GM23338 (cell line): ENCODE measurements around the gene HHIP. TPM values are rescaled to one million over a fixed set of nuclear protein-coding genes. Genes with fewer than 3 reads are reported as not detected.

Experiments
- ATAC-seq: fragments of 200-7000 bp; cut with Tn5 transposase; 3 replicates; pipeline ENCODE4 v1.9.1; 2020
- DNase-seq: peaks from one replicate; pipeline ENCODE4 v3.0.0-alpha.2; 2015; ENCODE audit warnings: low spot score
- H2AFZ ChIP-seq: fragments of 200-600 bp; sonication (generic); 2 replicates; pipeline ENCODE4 v1.8.0; 2016; ENCODE audit warnings: antibody characterized with exemption, mild to moderate bottlenecking, moderate library complexity
- H3F3A ChIP-seq: fragments of 200-600 bp; sonication (generic); replicated peaks from 2 replicates; pipeline ENCODE4 v1.8.0; 2017; ENCODE audit warnings: antibody characterized with exemption, mixed run types, low read depth
- H3K27ac ChIP-seq: fragments of 200-600 bp; sonication (generic); 2 replicates; pipeline ENCODE4 v1.6.1; 2016; ENCODE audit warnings: low read depth
- H3K27me3 ChIP-seq: fragments of 200-600 bp; sonication (generic); 2 replicates; pipeline ENCODE4 v1.8.0; 2016; ENCODE audit warnings: mild to moderate bottlenecking, mixed run types, moderate library complexity; ENCODE audit not compliant: insufficient read depth
- H3K36me3 ChIP-seq: fragments of 200-600 bp; sonication (generic); 2 replicates; pipeline ENCODE4 v1.8.0; 2016; ENCODE audit warnings: mild to moderate bottlenecking; ENCODE audit not compliant: insufficient read depth
- H3K4me1 ChIP-seq: fragments of 200-600 bp; sonication (generic); 2 replicates; pipeline ENCODE4 v1.8.0; 2016; ENCODE audit warnings: mild to moderate bottlenecking, moderate library complexity; ENCODE audit not compliant: insufficient read depth
- H3K4me2 ChIP-seq: fragments of 200-600 bp; sonication (generic); 2 replicates; pipeline ENCODE4 v1.7.1; 2017; ENCODE audit warnings: mixed run types
- H3K4me3 ChIP-seq: fragments of 200-600 bp; sonication (generic); 2 replicates; pipeline ENCODE4 v1.6.1; 2016; ENCODE audit warnings: mixed run types
- H3K79me2 ChIP-seq: fragments of 200-600 bp; sonication (generic); replicated peaks from 2 replicates; pipeline ENCODE4 v1.8.0; 2017; ENCODE audit warnings: mild to moderate bottlenecking; ENCODE audit not compliant: insufficient read depth
- H3K9me2 ChIP-seq: fragments of 200-600 bp; sonication (generic); 2 replicates; pipeline ENCODE4 v1.8.0; 2017; ENCODE audit not compliant: insufficient read depth
- H4K20me1 ChIP-seq: fragments of 200-600 bp; sonication (generic); replicated peaks from 2 replicates; pipeline ENCODE4 v1.8.0; 2017; ENCODE audit warnings: mild to moderate bottlenecking; ENCODE audit not compliant: insufficient read depth
- H3K27ac Mint-ChIP-seq: 2 replicates; pipeline ENCODE4 v1.8.0; 2020; ENCODE audit warnings: inconsistent platforms, mild to moderate bottlenecking, moderate library complexity, mixed read lengths
- H3K27me3 Mint-ChIP-seq: 3 replicates; pipeline ENCODE4 v1.8.0; 2022; ENCODE audit warnings: low read depth, mild to moderate bottlenecking, moderate library complexity, mixed read lengths, inconsistent platforms; ENCODE audit not compliant: insufficient read depth, poor library complexity
- H3K36me3 Mint-ChIP-seq: 3 replicates; pipeline ENCODE4 v1.8.0; 2021; ENCODE audit warnings: low read depth, mild to moderate bottlenecking, inconsistent platforms, moderate library complexity, mixed read lengths
- H3K4me1 Mint-ChIP-seq: 3 replicates; pipeline ENCODE4 v1.8.0; 2020; ENCODE audit warnings: mild to moderate bottlenecking, inconsistent platforms, mixed read lengths
- H3K4me3 Mint-ChIP-seq: 3 replicates; pipeline ENCODE4 v1.8.0; 2021; ENCODE audit warnings: moderate library complexity, mild to moderate bottlenecking, inconsistent platforms, mixed read lengths
- H3K9me3 Mint-ChIP-seq: 3 replicates; pipeline ENCODE4 v1.8.0; 2020; ENCODE audit warnings: moderate library complexity, mild to moderate bottlenecking, inconsistent platforms, mixed read lengths
- ETS1 ChIP-seq: IDR thresholded peaks from 2 replicates; pipeline ENCODE4 v1.6.1; 2016; ENCODE audit warnings: antibody characterized with exemption
- EZH2phosphoT487 ChIP-seq: fragments of 200-600 bp; sonication (generic); IDR thresholded peaks from one replicate; pipeline ENCODE4 v1.8.1; 2018; ENCODE audit warnings: antibody characterized with exemption; ENCODE audit not compliant: unreplicated experiment
- NANOG ChIP-seq: IDR thresholded peaks from 2 replicates; pipeline ENCODE4 v1.6.1; 2016; ENCODE audit warnings: antibody characterized with exemption, borderline replicate concordance
- POLR2AphosphoS5 ChIP-seq: IDR thresholded peaks from 2 replicates; pipeline ENCODE4 v1.6.1; 2016; ENCODE audit warnings: antibody characterized with exemption, low read depth
- ZNF114 ChIP-seq: fragments of 250-450 bp; sonication (Bioruptor Pico); IDR thresholded peaks from 2 replicates; pipeline ENCODE4 v1.5.0; 2020; ENCODE audit warnings: mild to moderate bottlenecking, moderate library complexity
- ZNF331 ChIP-seq: fragments of 250-450 bp; sonication (Bioruptor Pico); IDR thresholded peaks from 2 replicates; pipeline ENCODE4 v1.5.0; 2020; ENCODE audit warnings: low read depth, mild to moderate bottlenecking, moderate library complexity
- polyA plus RNA-seq: library from polyadenylated mRNA; unstranded; fragments of >200 nt; fragmentation: Nextera tagmentation; extraction: Ambion mirVana; gene quantifications from 2 replicates; pipeline ENCODE4 v1.2.1, GENCODE V29; 2016
- total RNA-seq: library from RNA; depleted of rRNA; stranded (reverse); fragments of >200 nt; shearing (Covaris generic); gene quantifications from 2 replicates; pipeline ENCODE4 v1.2.3, GENCODE V29; 2014
- TF ChIP-seq, protein P1 (sequence below): fragments of 250-450 bp; sonication (Bioruptor Pico); IDR thresholded peaks from 2 replicates; pipeline ENCODE4 v1.5.0; 2020; ENCODE audit warnings: mild to moderate bottlenecking, moderate library complexity
- TF ChIP-seq, protein P2 (sequence below): IDR thresholded peaks from one replicate; pipeline ENCODE4 v1.6.1; 2018; ENCODE audit warnings: antibody characterized with exemption; ENCODE audit not compliant: unreplicated experiment

Gene HHIP
- total and polyA plus RNA-seq, 2 experiments from 2014 or later: 2.5 to 4.2 TPM

DNA sequence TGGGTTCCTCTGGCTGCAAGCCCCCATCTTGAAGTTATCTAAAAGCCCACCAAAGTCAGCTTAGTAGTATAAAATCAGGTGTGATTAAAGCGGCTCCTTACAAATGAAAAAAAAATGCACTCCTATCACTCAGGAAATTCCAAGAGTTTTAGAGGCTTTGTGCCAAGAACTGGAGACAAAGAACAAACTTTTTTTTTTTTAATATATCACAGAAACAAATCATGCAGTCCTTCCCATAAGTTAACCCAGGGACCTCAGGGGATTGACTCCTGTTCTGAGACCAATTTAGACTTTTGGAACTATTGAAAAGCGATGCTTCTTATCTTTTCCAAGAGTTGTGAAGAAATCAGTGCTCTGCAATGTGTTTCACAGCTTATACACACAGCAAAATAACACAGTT, 53.6 kb downstream of the HHIP start (continued):
- TF ChIP-seq, protein P1, sequence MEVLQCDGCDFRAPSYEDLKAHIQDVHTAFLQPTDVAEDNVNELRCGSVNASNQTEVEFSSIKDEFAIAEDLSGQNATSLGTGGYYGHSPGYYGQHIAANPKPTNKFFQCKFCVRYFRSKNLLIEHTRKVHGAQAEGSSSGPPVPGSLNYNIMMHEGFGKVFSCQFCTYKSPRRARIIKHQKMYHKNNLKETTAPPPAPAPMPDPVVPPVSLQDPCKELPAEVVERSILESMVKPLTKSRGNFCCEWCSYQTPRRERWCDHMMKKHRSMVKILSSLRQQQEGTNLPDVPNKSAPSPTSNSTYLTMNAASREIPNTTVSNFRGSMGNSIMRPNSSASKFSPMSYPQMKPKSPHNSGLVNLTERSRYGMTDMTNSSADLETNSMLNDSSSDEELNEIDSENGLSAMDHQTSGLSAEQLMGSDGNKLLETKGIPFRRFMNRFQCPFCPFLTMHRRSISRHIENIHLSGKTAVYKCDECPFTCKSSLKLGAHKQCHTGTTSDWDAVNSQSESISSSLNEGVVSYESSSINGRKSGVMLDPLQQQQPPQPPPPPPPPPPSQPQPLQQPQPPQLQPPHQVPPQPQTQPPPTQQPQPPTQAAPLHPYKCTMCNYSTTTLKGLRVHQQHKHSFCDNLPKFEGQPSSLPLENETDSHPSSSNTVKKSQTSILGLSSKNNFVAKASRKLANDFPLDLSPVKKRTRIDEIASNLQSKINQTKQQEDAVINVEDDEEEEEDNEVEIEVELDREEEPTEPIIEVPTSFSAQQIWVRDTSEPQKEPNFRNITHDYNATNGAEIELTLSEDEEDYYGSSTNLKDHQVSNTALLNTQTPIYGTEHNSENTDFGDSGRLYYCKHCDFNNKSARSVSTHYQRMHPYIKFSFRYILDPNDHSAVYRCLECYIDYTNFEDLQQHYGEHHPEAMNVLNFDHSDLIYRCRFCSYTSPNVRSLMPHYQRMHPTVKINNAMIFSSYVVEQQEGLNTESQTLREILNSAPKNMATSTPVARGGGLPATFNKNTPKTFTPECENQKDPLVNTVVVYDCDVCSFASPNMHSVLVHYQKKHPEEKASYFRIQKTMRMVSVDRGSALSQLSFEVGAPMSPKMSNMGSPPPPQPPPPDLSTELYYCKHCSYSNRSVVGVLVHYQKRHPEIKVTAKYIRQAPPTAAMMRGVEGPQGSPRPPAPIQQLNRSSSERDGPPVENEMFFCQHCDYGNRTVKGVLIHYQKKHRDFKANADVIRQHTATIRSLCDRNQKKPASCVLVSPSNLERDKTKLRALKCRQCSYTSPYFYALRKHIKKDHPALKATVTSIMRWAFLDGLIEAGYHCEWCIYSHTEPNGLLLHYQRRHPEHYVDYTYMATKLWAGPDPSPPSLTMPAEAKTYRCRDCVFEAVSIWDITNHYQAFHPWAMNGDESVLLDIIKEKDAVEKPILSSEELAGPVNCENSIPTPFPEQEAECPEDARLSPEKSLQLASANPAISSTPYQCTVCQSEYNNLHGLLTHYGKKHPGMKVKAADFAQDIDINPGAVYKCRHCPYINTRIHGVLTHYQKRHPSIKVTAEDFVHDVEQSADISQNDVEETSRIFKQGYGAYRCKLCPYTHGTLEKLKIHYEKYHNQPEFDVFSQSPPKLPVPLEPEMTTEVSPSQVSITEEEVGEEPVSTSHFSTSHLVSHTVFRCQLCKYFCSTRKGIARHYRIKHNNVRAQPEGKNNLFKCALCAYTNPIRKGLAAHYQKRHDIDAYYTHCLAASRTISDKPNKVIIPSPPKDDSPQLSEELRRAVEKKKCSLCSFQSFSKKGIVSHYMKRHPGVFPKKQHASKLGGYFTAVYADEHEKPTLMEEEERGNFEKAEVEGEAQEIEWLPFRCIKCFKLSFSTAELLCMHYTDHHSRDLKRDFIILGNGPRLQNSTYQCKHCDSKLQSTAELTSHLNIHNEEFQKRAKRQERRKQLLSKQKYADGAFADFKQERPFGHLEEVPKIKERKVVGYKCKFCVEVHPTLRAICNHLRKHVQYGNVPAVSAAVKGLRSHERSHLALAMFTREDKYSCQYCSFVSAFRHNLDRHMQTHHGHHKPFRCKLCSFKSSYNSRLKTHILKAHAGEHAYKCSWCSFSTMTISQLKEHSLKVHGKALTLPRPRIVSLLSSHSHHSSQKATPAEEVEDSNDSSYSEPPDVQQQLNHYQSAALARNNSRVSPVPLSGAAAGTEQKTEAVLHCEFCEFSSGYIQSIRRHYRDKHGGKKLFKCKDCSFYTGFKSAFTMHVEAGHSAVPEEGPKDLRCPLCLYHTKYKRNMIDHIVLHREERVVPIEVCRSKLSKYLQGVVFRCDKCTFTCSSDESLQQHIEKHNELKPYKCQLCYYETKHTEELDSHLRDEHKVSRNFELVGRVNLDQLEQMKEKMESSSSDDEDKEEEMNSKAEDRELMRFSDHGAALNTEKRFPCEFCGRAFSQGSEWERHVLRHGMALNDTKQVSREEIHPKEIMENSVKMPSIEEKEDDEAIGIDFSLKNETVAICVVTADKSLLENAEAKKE (CRISPR knock-in tag): no peak
- no peak for TF ChIP-seq EZH2phosphoT487
- TF ChIP-seq NANOG: no peak
- TF ChIP-seq ZNF114 (CRISPR knock-in tag): no peak
- no peak for TF ChIP-seq POLR2AphosphoS5
- no peak for TF ChIP-seq ETS1

- H3F3A ChIP-seq: no peaks in the 10 kb centered on the region
- Mint-ChIP-seq H3K36me3 (no peaks in the 10 kb centered on the region), H3K27ac (no peak overlapping the region), H3K4me3 (no peak overlapping the region), H3K27me3 (no peaks in the 10 kb centered on the region), H3K4me1 (peaks cover 6% of the 10 kb centered on the region; the same call in 2 of the 3 replicates), H3K9me3 (no peaks in the 10 kb centered on the region)
- DNase-seq (no peak), ATAC-seq (no peak)
- no peak overlapping the region for H3K4me3 ChIP-seq
- no peaks in the 10 kb centered on the region for H3K36me3 ChIP-seq
- H3K4me1 ChIP-seq: peaks cover 8% of the 10 kb centered on the region; the same call in 1 of the 2 replicates
- no peaks in the 10 kb centered on the region for H4K20me1 ChIP-seq
- H2AFZ ChIP-seq: no peak overlapping the region
- H3K4me2 ChIP-seq: no peak overlapping the region
- H3K27ac ChIP-seq: no peak overlapping the region
- no peaks in the 10 kb centered on the region for H3K27me3 ChIP-seq
- no peaks in the 10 kb centered on the region for H3K9me2 ChIP-seq
- H3K79me2 ChIP-seq: no peaks in the 10 kb centered on the region
- TF ChIP-seq ZNF114 (CRISPR knock-in tag): no peak
- TF ChIP-seq ZNF331: no peak
- no peak for TF ChIP-seq NANOG
- TF ChIP-seq, protein P2, sequence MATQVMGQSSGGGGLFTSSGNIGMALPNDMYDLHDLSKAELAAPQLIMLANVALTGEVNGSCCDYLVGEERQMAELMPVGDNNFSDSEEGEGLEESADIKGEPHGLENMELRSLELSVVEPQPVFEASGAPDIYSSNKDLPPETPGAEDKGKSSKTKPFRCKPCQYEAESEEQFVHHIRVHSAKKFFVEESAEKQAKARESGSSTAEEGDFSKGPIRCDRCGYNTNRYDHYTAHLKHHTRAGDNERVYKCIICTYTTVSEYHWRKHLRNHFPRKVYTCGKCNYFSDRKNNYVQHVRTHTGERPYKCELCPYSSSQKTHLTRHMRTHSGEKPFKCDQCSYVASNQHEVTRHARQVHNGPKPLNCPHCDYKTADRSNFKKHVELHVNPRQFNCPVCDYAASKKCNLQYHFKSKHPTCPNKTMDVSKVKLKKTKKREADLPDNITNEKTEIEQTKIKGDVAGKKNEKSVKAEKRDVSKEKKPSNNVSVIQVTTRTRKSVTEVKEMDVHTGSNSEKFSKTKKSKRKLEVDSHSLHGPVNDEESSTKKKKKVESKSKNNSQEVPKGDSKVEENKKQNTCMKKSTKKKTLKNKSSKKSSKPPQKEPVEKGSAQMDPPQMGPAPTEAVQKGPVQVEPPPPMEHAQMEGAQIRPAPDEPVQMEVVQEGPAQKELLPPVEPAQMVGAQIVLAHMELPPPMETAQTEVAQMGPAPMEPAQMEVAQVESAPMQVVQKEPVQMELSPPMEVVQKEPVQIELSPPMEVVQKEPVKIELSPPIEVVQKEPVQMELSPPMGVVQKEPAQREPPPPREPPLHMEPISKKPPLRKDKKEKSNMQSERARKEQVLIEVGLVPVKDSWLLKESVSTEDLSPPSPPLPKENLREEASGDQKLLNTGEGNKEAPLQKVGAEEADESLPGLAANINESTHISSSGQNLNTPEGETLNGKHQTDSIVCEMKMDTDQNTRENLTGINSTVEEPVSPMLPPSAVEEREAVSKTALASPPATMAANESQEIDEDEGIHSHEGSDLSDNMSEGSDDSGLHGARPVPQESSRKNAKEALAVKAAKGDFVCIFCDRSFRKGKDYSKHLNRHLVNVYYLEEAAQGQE: no peak
Measured at GRCh38 chr4:144701683-144702233, 55.8 kb downstream of the HHIP start.
